ENCODE measurements around the gene OR6Q1.

The OR6Q1 gene

DNA sequence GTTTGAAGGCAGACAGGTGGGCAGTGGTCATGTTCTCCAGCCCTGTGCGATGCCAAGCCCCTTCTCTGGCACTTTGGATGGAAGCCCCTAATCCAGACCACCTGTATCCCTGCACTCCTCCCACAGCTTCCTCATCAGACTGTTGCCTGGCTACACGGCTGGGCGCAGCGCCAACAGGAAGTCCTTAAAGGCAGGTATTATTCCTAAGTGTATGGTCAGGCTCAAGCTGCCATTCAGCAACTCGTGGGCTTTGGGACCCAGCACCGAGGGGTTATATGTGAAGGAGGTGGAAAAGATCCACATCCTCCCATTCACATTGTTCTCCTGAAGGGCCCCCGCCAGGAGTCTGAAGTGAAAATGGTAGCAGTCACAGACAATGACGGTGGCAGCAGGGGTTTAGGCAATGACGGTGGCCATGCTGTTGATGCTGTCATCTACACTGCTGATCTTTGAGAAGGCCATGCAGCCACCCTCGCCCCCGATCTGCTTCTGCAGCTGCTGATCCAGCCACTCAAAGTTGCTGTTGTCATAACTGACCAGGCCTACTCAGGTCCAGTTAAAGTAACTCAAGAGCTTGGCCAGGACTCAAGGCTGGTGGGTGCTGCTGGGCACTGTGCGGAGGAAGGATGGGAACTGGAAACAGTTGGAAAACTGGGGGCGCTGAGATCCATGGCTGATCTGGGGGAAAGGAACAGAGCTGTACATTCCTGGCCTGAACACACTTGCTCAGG, 27.7 kb downstream of the OR6Q1 start:
- DNase-seq = no peak

DNA sequence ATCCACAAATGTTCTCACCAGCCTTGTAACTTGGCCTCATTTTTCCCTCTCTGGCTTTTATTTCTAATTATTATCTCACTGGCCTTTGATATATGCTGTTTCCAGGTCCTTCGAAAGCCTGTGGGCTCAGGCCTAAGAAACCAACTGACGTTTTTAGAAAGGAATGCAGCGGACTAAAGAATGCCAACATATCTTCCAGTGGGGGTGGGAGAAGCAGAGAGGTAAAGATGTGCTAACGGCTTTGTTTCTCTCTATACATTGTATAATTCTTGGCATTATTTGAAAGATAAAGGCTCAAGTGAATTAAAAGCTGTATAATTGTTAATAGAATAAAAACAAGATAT, 28.2 kb downstream of the OR6Q1 start:
- DNase-seq = no peak

DNA sequence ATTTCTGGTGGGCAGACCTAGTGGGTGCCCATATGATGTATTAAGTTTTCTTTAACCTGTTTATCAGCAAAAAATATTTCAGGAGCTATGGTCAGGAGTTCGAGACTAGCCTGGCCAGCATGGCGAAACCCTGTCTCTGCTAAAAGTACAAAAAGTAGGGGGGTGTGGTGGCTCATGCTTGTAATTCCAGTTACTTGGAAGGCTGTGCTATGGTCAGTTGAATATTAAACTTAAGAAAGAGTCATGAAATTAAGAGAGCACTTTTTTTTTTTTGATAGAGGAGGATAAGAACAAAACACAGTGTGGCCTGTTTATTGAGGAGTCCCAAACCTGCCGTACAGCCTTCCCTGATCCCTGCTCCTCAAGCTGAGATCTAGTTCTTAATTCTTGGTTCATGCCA, 29.8 kb downstream of the OR6Q1 start:
- no peak for DNase-seq

DNA sequence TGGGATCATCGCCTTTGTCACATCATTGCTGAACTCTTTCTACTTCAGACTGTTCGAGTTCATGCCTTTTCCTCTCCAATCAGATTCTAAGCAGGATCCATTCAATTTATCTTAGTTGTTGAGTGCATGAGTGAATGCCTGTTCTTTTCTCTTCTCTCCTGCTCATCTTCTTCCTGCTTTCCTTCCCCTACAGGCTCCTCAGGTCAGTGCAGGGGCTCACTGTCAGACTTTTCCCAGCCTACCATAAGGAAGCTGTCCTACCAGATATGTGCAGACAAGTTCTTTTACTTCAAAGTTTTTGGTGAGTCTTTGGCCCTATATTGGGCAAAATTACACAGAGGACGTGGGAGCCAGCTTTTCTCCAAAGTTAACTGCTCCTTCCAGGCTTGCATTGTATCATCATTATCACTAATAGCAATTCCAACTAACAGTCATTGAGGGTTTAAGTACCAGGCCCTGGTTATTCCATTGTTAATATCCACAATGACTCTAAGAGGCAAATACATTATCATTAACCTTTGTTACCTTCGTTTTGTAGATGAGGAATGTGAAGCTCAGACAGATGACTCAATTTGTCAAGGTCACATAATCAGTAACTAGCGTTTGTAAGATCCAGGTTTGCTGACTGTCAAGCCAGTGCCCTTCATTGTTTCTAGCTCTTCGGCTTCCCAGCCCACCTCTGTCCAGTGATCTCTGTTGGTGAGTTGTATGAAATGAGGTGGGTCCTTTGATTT, 30.4 kb downstream of the OR6Q1 start:
- no peak for DNase-seq

DNA sequence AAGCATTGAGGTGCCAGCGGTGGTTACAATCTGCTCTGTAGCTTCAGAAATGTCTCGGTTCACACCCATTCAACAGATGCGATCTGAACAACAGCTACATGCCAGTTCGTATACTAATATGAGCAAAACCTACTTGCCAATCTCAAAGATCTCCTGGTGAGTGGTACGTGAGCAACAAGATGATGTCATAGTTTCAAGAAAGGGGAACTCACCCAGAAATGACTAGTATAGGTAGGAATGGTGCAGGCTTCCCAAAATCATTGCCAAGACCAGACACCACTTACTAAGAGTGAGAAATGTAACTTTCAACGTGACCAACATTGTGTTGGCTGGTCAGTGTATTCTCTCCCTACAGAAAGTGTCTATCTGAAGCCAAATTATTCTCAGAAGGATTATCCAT, 31.1 kb downstream of the OR6Q1 start:
- no peak for DNase-seq

DNA sequence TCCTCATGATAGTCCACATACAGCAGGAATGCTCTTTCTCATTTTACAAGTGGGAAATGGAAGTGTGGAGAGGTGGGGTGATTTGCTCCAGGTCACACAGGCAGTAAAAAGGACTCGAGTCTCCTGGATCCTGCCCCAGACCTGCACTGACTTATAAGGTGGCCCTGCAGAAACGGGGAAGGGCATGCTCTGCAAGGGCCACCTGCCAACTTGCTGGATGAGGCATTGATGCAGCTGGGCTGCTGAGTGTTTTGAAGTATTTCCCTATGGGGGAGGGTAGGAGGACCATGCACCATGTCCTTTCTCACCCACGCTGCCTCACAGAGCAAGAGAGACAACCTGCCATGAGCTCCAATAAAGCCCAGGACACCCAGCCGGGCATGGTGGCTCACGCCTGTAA, 36.9 kb downstream of the OR6Q1 start:
- DNase-seq = no peak

DNA sequence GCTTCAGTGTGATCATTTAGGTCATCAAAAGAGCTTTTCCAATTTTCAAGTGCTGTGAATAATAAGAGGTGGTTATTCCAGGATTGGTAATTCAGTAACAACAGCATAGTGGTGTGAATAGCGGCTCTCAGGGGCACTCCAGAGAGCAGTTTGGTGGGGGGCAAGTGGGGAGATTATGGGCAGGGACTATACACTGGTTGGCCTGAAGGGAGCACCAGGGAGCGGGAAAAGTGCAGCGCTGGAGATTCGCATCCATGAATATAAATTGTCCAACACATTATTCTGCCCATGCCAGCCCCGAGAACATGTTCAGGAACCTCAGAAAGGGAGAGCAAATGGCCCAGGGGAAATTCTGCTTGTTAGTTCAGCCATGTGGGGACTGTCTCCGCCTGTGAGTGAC, 37.9 kb downstream of the OR6Q1 start:
- no peak for DNase-seq

DNA sequence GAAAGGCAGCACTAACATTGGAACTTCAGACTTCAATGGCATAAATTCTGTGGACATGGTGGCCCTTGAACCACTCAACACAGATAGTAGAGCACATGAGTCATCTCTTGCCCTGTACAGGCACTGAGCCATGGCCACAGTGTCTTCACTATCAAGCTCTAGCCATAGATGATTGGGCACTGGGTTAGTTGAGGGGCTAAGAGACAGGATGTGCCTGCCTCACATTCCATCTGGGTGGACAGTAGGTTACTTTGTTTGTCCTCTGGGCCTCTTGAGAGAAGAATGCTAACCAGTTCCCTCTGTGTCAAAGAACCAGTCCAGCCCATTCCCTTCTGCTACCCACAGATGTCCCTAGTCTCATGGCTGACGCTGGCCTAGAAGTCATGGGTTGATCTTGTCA, 39.8 kb downstream of the OR6Q1 start:
- no peak for DNase-seq

DNA sequence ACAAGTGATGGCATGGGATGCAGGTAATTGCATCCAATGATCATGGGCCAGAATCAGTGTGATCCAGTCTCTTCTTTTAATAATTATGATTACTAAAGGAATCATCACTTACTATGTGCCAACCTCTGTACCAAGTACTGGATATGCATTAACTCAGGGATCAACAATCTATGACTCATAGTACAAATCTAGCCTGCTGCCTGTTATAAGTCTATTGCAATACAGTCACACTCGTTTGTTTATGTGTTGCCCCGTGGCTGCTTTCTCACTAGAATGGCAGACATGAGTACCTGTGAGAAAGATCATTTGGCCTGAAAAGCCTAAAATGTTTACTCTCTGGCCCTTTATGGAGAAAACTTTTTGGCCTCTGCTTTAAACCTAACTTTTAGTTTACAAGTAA, 45.0 kb downstream of the OR6Q1 start:
- DNase-seq = no peak

Measured in inflammatory macrophage treated with lipopolysaccharide for 1 hour (primary cell).